ENCODE measurements around the gene MPRIP. TPM values are rescaled to one million over a fixed set of nuclear protein-coding genes. Genes with fewer than 3 reads are reported as not detected.
A peak's percentile ranks its signal among the peaks of the same experiment; 100 is the strongest.

Gene MPRIP
- total RNA-seq, 1 experiment from 2014 or later = 284 TPM

- POLR2A ChIA-PET = interaction anchor here (0.6 to 1.3 kb wide), 2 partner anchors 44 to 947 kb away, joined by 8 to 9 read pairs; partner anchors contain the start of gene COPS3
Observed at GRCh38 chr17:17236295-17237025, 194.2 kb downstream of the MPRIP start.

DNA sequence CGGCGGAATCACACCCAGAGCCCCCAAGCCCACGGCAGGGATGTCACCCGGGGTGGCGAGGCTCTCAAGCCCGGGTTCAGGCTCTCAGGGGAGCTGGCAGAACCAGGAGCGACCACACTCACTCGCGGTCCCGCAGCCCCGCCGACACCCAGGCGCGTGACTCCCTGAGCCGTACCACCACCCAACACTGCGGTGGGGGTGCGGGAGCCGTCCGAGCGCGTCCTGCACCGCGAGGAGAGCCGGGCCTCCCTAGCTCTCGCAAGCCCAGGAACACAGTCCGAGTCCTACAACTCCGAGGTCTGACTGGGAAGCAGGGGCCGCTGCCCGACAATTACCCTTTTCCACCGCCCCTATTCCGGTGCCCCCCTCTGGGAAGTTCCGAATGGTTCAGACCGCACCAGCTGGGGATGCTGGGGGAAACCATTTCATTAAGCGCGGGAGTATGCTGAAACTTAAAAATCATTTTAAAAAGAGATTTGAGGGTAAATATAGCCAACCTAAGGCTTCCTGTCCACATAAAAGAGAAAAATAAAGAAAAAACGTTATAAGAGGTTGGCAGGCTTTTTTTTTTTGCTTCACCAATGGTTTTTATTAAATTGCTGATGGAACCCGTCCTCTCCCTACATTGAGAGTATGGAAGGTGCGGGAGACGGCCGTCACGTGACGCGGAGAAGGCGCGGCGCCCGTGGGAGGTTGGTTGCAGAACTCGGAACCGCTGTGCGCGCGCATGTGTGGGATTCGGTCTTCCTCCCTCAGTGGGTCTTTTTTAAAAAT is 195.0 kb downstream of the MPRIP start, which contains the start of gene FLCN:
Gene FLCN (minus strand): TSS at position 143 of the 774 bp plus-strand sequence. CDS start 9,031 bp downstream, outside the sequence.
- POLR2A ChIA-PET = interaction anchor here (1.3 kb wide), 1 partner anchor 44 kb away, joined by 9 read pairs; the partner anchor contains the start of gene COPS3
- H3K9me3 ChIP-seq = no peaks in the 10 kb centered on the region
- H3K4me1 ChIP-seq = peaks cover 25% of the 10 kb centered on the region
- peaks cover 19% of the 10 kb centered on the region for H3K4me1 Mint-ChIP-seq (ENCODE audit: low read depth, unreplicated experiment)
- peaks cover 36% of the 10 kb centered on the region for H3K36me3 Mint-ChIP-seq (ENCODE audit: insufficient read depth, unreplicated experiment)
- H3K4me3 Mint-ChIP-seq (ENCODE audit: unreplicated experiment) = peak within 1 kb of the TSS; percentile 88
- no TSS peak for BruUV-seq (replicated peaks)
- intact Hi-C loops (cut with micrococcal nuclease; ENCODE audit: unreplicated experiment) = loop anchor here (1.0 to 10.0 kb wide), 3 partner anchors 31 to 78 kb away; partner anchors contain the start of genes COPS3 and PLD6
- H3K27me3 Mint-ChIP-seq (ENCODE audit: insufficient read depth, unreplicated experiment) = no peaks in the 10 kb centered on the region
- DNase-seq = peak; percentile 85 to 89
- no peak for TF ChIP-seq CTCF (IDR thresholded peaks at IDR 0.05; ENCODE audit: insufficient read depth in 1 of 2, low read depth in 1 of 2, low read length in 1 of 2, severe bottlenecking in 1 of 2, unreplicated experiment in 1 of 2)
- peak within 1 kb of the TSS; percentile 85 for H3K4me3 ChIP-seq (ENCODE audit: low read depth, low read length)
- H3K9me3 Mint-ChIP-seq (ENCODE audit: unreplicated experiment) = no peaks in the 10 kb centered on the region
- CTCF ChIA-PET = interaction anchor here (0.6 kb wide), 1 partner anchor 115 kb away, joined by 4 read pairs; no protein-coding TSS in a partner anchor
- peak within 1 kb of the TSS; percentile 100 for H3K27ac Mint-ChIP-seq (ENCODE audit: unreplicated experiment)
- H3K36me3 ChIP-seq (ENCODE audit: control insufficient read depth, insufficient read depth, low read length) = no peaks in the 10 kb centered on the region
- no peaks in the 10 kb centered on the region for H3K27me3 ChIP-seq (replicated peaks; ENCODE audit: control insufficient read depth, insufficient read depth, low read length)

More at GRCh38 chr17:17236295-17237025, 194.2 kb downstream of the MPRIP start:
- no peak for TF ChIP-seq CTCF (IDR thresholded peaks at IDR 0.05; ENCODE audit: insufficient read depth in 1 of 2, low read depth in 1 of 2, low read length in 1 of 2, severe bottlenecking in 1 of 2, unreplicated experiment in 1 of 2)
- peaks cover 27% of the 10 kb centered on the region for H3K4me1 Mint-ChIP-seq (ENCODE audit: low read depth, unreplicated experiment)
- CTCF ChIA-PET = interaction anchor here (0.6 kb wide), 1 partner anchor 115 kb away, joined by 4 read pairs; no protein-coding TSS in a partner anchor
- Histone ChIP-seq H3K36me3 (ENCODE audit: control insufficient read depth, insufficient read depth, low read length) (no peaks in the 10 kb centered on the region; the same call in 1 of the 2 replicates), H3K4me3 (ENCODE audit: low read depth, low read length) (peak overlapping the region; percentile 85), H3K4me1 (peaks cover 32% of the 10 kb centered on the region), H3K27me3 (replicated peaks; ENCODE audit: control insufficient read depth, insufficient read depth, low read length) (no peaks in the 10 kb centered on the region), H3K9me3 (no peaks in the 10 kb centered on the region)
- peak overlapping the region; percentile 88 for H3K4me3 Mint-ChIP-seq (ENCODE audit: unreplicated experiment)
- TSS peak; percentile 77 for BruUV-seq (replicated peaks)
- DNase-seq = no peak
- no peaks in the 10 kb centered on the region for H3K27me3 Mint-ChIP-seq (ENCODE audit: insufficient read depth, unreplicated experiment)
- intact Hi-C loops (cut with micrococcal nuclease; ENCODE audit: unreplicated experiment) = loop anchor here (1.0 to 10.0 kb wide), 3 partner anchors 30 to 78 kb away; partner anchors contain the start of genes COPS3 and PLD6
- H3K9me3 Mint-ChIP-seq (ENCODE audit: unreplicated experiment) = no peaks in the 10 kb centered on the region
- peaks cover 43% of the 10 kb centered on the region for H3K36me3 Mint-ChIP-seq (ENCODE audit: insufficient read depth, unreplicated experiment)
- H3K27ac Mint-ChIP-seq (ENCODE audit: unreplicated experiment) = peak overlapping the region; percentile 100

DNA sequence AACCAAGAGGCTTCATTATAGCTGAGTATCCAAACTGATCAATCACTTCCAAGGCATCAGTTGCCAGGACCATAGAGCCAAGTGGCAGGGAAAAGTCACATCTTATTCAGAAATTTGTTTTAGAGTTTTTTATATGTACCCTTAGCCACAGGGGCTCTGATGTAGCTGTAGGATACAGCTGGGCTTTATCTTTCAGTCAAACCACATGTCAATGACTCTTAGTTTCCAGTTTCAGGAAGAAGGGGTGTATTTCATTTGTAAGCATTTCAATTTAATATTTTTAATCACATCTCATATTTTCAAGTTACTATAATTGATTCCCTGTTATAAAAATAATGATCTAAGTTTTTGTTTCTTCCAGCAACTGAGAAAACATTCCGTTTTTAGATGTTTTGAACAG is 197.6 kb downstream of the MPRIP start:
- Mint-ChIP-seq H3K36me3 (ENCODE audit: insufficient read depth, unreplicated experiment) (peaks cover 22% of the 10 kb centered on the region), H3K9me3 (ENCODE audit: unreplicated experiment) (no peaks in the 10 kb centered on the region), H3K4me3 (ENCODE audit: unreplicated experiment) (no peak overlapping the region), H3K27ac (ENCODE audit: unreplicated experiment) (no peak overlapping the region), H3K4me1 (ENCODE audit: low read depth, unreplicated experiment) (peaks cover 14% of the 10 kb centered on the region), H3K27me3 (ENCODE audit: insufficient read depth, unreplicated experiment) (no peaks in the 10 kb centered on the region)
- intact Hi-C loops (cut with micrococcal nuclease; ENCODE audit: unreplicated experiment) = loop anchor here (10.0 kb wide), 1 partner anchor 75 kb away; no protein-coding TSS in a partner anchor
- no peaks in the 10 kb centered on the region for H3K36me3 ChIP-seq (ENCODE audit: control insufficient read depth, insufficient read depth, low read length)
- H3K27me3 ChIP-seq (replicated peaks; ENCODE audit: control insufficient read depth, insufficient read depth, low read length) = no peaks in the 10 kb centered on the region
- no TSS peak for BruUV-seq (replicated peaks)
- TF ChIP-seq CTCF (IDR thresholded peaks at IDR 0.05; ENCODE audit: insufficient read depth in 1 of 2, low read depth in 1 of 2, low read length in 1 of 2, severe bottlenecking in 1 of 2, unreplicated experiment in 1 of 2) = no peak
- no peak for DNase-seq
- ChIA-PET CTCF (interaction anchor here (0.6 kb wide), 2 partner anchors 175 to 211 kb away, joined by 3 to 10 read pairs; no protein-coding TSS in a partner anchor), POLR2A (no interaction called here)
- no peak overlapping the region for H3K4me3 ChIP-seq (ENCODE audit: low read depth, low read length)
- peaks cover 16% of the 10 kb centered on the region; the same call in 1 of the 2 replicates for H3K4me1 ChIP-seq
- no peaks in the 10 kb centered on the region for H3K9me3 ChIP-seq
